ENCODE data around the gene HSPB1.

DNA sequence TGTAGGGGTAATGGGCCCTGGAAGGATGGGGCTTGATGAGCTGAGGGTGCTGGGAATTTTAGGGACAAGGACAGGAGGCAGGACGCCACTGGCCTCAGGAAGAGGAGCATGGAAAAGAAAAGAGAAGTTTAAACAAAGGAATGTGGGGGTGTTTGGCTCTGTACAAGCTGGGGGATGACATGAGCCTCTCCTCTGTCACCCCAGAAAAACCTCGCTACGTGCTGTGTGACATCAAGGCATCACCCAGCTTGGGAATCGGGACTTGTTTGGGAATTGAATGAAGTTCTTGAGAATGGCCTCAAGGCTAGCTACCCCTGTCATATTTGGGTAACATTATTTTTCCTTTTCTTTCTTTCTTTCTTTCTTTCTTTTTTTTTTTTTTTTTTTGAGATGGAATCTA lies 47.7 kb upstream of the HSPB1 start:
- TF ChIP-seq, protein P1, sequence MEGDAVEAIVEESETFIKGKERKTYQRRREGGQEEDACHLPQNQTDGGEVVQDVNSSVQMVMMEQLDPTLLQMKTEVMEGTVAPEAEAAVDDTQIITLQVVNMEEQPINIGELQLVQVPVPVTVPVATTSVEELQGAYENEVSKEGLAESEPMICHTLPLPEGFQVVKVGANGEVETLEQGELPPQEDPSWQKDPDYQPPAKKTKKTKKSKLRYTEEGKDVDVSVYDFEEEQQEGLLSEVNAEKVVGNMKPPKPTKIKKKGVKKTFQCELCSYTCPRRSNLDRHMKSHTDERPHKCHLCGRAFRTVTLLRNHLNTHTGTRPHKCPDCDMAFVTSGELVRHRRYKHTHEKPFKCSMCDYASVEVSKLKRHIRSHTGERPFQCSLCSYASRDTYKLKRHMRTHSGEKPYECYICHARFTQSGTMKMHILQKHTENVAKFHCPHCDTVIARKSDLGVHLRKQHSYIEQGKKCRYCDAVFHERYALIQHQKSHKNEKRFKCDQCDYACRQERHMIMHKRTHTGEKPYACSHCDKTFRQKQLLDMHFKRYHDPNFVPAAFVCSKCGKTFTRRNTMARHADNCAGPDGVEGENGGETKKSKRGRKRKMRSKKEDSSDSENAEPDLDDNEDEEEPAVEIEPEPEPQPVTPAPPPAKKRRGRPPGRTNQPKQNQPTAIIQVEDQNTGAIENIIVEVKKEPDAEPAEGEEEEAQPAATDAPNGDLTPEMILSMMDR (IDR thresholded peaks at IDR 0.05; ENCODE audit: borderline replicate concordance, extremely low read depth, low read length, poor library complexity, severe bottlenecking) = no peak
- no peak for TF ChIP-seq EZH2 (IDR thresholded peaks at IDR 0.05; ENCODE audit: borderline replicate concordance, low read depth, low read length, severe bottlenecking)

Measured in DND-41 (cell line).